HepG2 (cell line): Measurements from ENCODE around the gene SFRP2. TPM values are rescaled to one million over a fixed set of nuclear protein-coding genes. Genes with fewer than 3 reads are reported as not detected.

Source experiments
- ATAC-seq: fragments of 200-7000 bp; cut with Tn5 transposase; 3 replicates; pipeline ENCODE4 v1.9.1; 2020; ENCODE audit warnings: mild to moderate bottlenecking, moderate library complexity
- BruUV-seq: library from RNA; stranded (reverse); fragments of 400-500 nt; replicated peaks from 2 replicates; lab custom pipeline; 2021; lab: Mats Ljungman, UMichigan
- CTCF ChIA-PET: fragments of 300-600 bp; formaldehyde crosslinking; extraction: SDS; loops from one replicate; lab custom pipeline; 2021; ENCODE audit warnings: low total read pairs, inconsistent platforms, low intra/inter-chr PET ratio; lab: Yijun Ruan, JAX
- POLR2A ChIA-PET: fragments of 350-600 bp; sonication (Branson Sonifier 250); formaldehyde crosslinking; loops from one replicate; lab custom pipeline; 2020; ENCODE audit warnings: antibody characterized with exemption, inconsistent platforms; lab: Yijun Ruan, JAX
- DNase-seq: peaks from one replicate; pipeline ENCODE4 v3.0.0-alpha.2; 2015; ENCODE audit warnings: low spot score
- FAIRE-seq: peaks from 3 replicates; lab custom pipeline; 2011; peaks lifted over from hg19 to GRCh38; lab: Jason Lieb, UNC
- H2AFZ ChIP-seq: one replicate; pipeline ENCODE4 v1.6.1; 2011; ENCODE audit warnings: low read length, inconsistent platforms
- H3K27ac ChIP-seq: fragments of 300-600 bp; 3 replicates; pipeline ENCODE4 v1.8.0; 2011; ENCODE audit warnings: mixed run types, mild to moderate bottlenecking, mixed read lengths, low read length, inconsistent platforms; ENCODE audit not compliant: insufficient read depth; ENCODE audit errors: extremely low read length
- H3K27me3 ChIP-seq, 2 experiments: fragments of 200-600 bp in 1 of 2; 2 replicates in 1 of 2; 3 replicates in 1 of 2; pipeline versions ENCODE4 v1.6.0 to v1.8.0; 2011; ENCODE audit warnings: low read length in 2 of 2, mild to moderate bottlenecking in 2 of 2, moderate library complexity in 2 of 2, inconsistent platforms in 1 of 2; ENCODE audit not compliant: insufficient read depth in 2 of 2, control insufficient read depth in 1 of 2
- H3K36me3 ChIP-seq, 2 experiments: fragments of 200-600 bp in 1 of 2; replicated peaks in 1 of 2; 2 replicates in 1 of 2; 3 replicates in 1 of 2; pipeline versions ENCODE4 v1.5.1 to v1.8.0; 2011; ENCODE audit warnings: low read length in 2 of 2, inconsistent platforms in 1 of 2; ENCODE audit not compliant: insufficient read depth in 2 of 2, control insufficient read depth in 1 of 2
- H3K4me1 ChIP-seq: 2 replicates; pipeline ENCODE4 v1.5.1; 2012; ENCODE audit warnings: low read length, inconsistent platforms; ENCODE audit not compliant: insufficient read depth
- H3K4me2 ChIP-seq: 2 replicates; pipeline ENCODE4 v1.6.0; 2011; ENCODE audit warnings: low read depth, low read length, inconsistent platforms
- H3K4me3 ChIP-seq, 3 experiments: fragments of 200-600 bp in 1 of 3; sonication (generic), shearing (Covaris generic) in 1 of 3; replicated peaks in 1 of 3; 2 replicates each; pipeline ENCODE4 v1.5.1; 2011 to 2016; ENCODE audit warnings: low read length in 3 of 3, inconsistent platforms in 2 of 3, low read depth in 2 of 3, mild to moderate bottlenecking in 2 of 3, control low read depth in 1 of 3, mixed read lengths in 1 of 3; ENCODE audit not compliant: insufficient read depth in 1 of 3
- H3K79me2 ChIP-seq: one replicate; pipeline ENCODE4 v1.6.1; 2011; ENCODE audit warnings: low read length, inconsistent platforms; ENCODE audit not compliant: insufficient read depth
- H3K9ac ChIP-seq: 2 replicates; pipeline ENCODE4 v1.6.0; 2011; ENCODE audit warnings: mild to moderate bottlenecking, low read depth, low read length, inconsistent platforms; ENCODE audit not compliant: insufficient read depth
- H3K9me3 ChIP-seq: 2 replicates; pipeline ENCODE4 v1.5.1; 2012; ENCODE audit warnings: mild to moderate bottlenecking, low read length
- H4K20me1 ChIP-seq: 2 replicates; pipeline ENCODE4 v1.6.0; 2011; ENCODE audit warnings: inconsistent platforms, mild to moderate bottlenecking, low read length, moderate library complexity; ENCODE audit not compliant: insufficient read depth
- BRF2 ChIP-seq: sonication (generic); formaldehyde crosslinking; IDR thresholded peaks from 2 replicates; pipeline ENCODE4 v1.8.1; 2022; ENCODE audit warnings: mild to moderate bottlenecking, missing genetic modification reagents
- CHCHD3 ChIP-seq: sonication (generic); formaldehyde crosslinking; IDR thresholded peaks from 2 replicates; pipeline ENCODE4 v1.8.0; 2022; ENCODE audit warnings: mild to moderate bottlenecking, missing genetic modification reagents, moderate library complexity
- ELF1 ChIP-seq: sonication (generic); formaldehyde crosslinking; IDR thresholded peaks from 2 replicates; pipeline ENCODE4 v1.4.0; 2020; ENCODE audit warnings: missing genetic modification reagents
- ELF4 ChIP-seq: sonication (generic); formaldehyde crosslinking; IDR thresholded peaks from 2 replicates; pipeline ENCODE4 v1.5.0; 2020; ENCODE audit warnings: missing genetic modification reagents, mild to moderate bottlenecking, moderate library complexity, borderline replicate concordance
- FOXM1 ChIP-seq: sonication (generic); formaldehyde crosslinking; IDR thresholded peaks from 2 replicates; pipeline ENCODE4 v1.5.0; 2020; ENCODE audit warnings: missing genetic modification reagents
- MIXL1 ChIP-seq: IDR thresholded peaks from 2 replicates; pipeline ENCODE4 v1.6.1; 2016
- MYPOP ChIP-seq: sonication (generic); formaldehyde crosslinking; IDR thresholded peaks from 2 replicates; pipeline ENCODE4 v1.8.1; 2023; ENCODE audit warnings: mild to moderate bottlenecking, moderate library complexity, missing genetic modification reagents
- ONECUT2 ChIP-seq: sonication (generic); formaldehyde crosslinking; IDR thresholded peaks from 2 replicates; pipeline ENCODE4 v1.4.0; 2020; ENCODE audit warnings: missing genetic modification reagents
- RAD21 ChIP-seq: fragments of 450-650 bp; formaldehyde crosslinking; IDR thresholded peaks from 2 replicates; pipeline ENCODE4 v1.5.0; 2020; ENCODE audit warnings: mild to moderate bottlenecking
- ZFP82 ChIP-seq: sonication (generic); formaldehyde crosslinking; IDR thresholded peaks from 2 replicates; pipeline ENCODE4 v1.5.1; 2020; ENCODE audit warnings: mild to moderate bottlenecking, missing genetic modification reagents, borderline replicate concordance
- ZNF335 ChIP-seq: sonication (generic); formaldehyde crosslinking; IDR thresholded peaks from 2 replicates; pipeline ENCODE4 v1.4.0; 2020; ENCODE audit warnings: missing genetic modification reagents
- ZNF567 ChIP-seq: sonication (generic); formaldehyde crosslinking; IDR thresholded peaks from 2 replicates; pipeline ENCODE4 v1.8.1; 2023; ENCODE audit warnings: mild to moderate bottlenecking, missing genetic modification reagents, borderline replicate concordance
- ZNF674 ChIP-seq: sonication (generic); formaldehyde crosslinking; IDR thresholded peaks from 2 replicates; pipeline ENCODE4 v1.5.0; 2020; ENCODE audit warnings: low read depth, mild to moderate bottlenecking, missing genetic modification reagents
- WGBS: methylation state at CpG from one replicate; pipeline ENCODE4 v1.1.6; 2017; ENCODE audit warnings: low lambda C conversion rate; 5-methylcytosine and 5-hydroxymethylcytosine counted together
- in situ Hi-C: cut with HindIII; loops from 2 replicates; pipeline ENCODE4 v1.10.0; 2017; ENCODE audit warnings: low pct_unique_long_range_greater_than_20kb; ENCODE audit not compliant: extremely low pct_ligation_motif_present
- intact Hi-C: fragments of 100-400 bp; cut with micrococcal nuclease; formaldehyde crosslinking; loops from one replicate; pipeline ENCODE4 v1.10.0; 2022; ENCODE audit not compliant: unreplicated experiment
- polyA plus RNA-seq, 8 experiments: library from polyadenylated mRNA; depleted of rRNA in 3 of 8; stranded (reverse) in 7 of 8; unstranded in 1 of 8; fragments of >200 nt; fragmentation: Illumina TruSeq in 4 of 8; extraction: Trizol in 4 of 8; gene quantifications; 2 replicates each; pipeline versions ENCODE4 v1.2.1 to v1.2.3, GENCODE V29; 2011 to 2016; ENCODE audit warnings: low read depth in 4 of 8, missing spikeins in 1 of 8, mixed read lengths in 1 of 8; ENCODE audit not compliant: insufficient read depth in 1 of 8
- total RNA-seq, 5 experiments: library from RNA; depleted of rRNA; stranded (reverse); fragments of >200 nt; fragmentation: Illumina TruSeq; extraction: Trizol; gene quantifications; 2 replicates each; pipeline ENCODE4 v1.2.3, GENCODE V29; 2016; ENCODE audit warnings: low read depth in 1 of 5

SFRP2 gene
- total and polyA plus RNA-seq, 2 of the 13 experiments (the other 11 are each of a cell fraction or from before 2014, with no cell fraction given) = not detected

- Histone ChIP-seq H3K4me2 (no peak overlapping the region), H3K79me2 (no peaks in the 10 kb centered on the region), H3K4me3 (no peak overlapping the region), H2AFZ (no peak overlapping the region), H3K9ac (no peak overlapping the region), H3K9me3 (no peaks in the 10 kb centered on the region), H3K27ac (no peak overlapping the region), H3K27me3 (peaks cover 3 to 14% of the 10 kb centered on the region in 2 experiments; a peak in 3 of 5 replicates), H3K36me3 (no peaks in the 10 kb centered on the region), H3K4me1 (no peaks in the 10 kb centered on the region), H4K20me1 (no peaks in the 10 kb centered on the region)
- 0% methylated on average over 1 of the region's 1 CpG for WGBS
- no peak for TF ChIP-seq ZNF674
- no peak for TF ChIP-seq ELF1
- TF ChIP-seq ZNF335 = no peak
- TF ChIP-seq MIXL1 (CRISPR knock-in tag) = no peak
- TF ChIP-seq MYPOP (CRISPR knock-in tag) = no peak
- no peak for TF ChIP-seq CHCHD3 (CRISPR knock-in tag)
- no peak for TF ChIP-seq BRF2 (CRISPR knock-in tag)
- no peak for TF ChIP-seq FOXM1 (CRISPR knock-in tag)
- no peak for TF ChIP-seq ONECUT2 (CRISPR knock-in tag)
- no peak for TF ChIP-seq RAD21 (CRISPR knock-in tag)
- no peak for TF ChIP-seq ZFP82
- no peak for TF ChIP-seq ELF4 (CRISPR knock-in tag)
- no peak for TF ChIP-seq ZNF567
- intact Hi-C loops = loop anchor here (10.0 kb wide), 1 partner anchor 534 kb away; no protein-coding TSS in a partner anchor
- POLR2A ChIA-PET = no interaction called here
- no peak for DNase-seq
- no peak for FAIRE-seq
- CTCF ChIA-PET = no interaction called here
- no TSS peak for BruUV-seq
- in situ Hi-C loops = no loop called here
- ATAC-seq = no peak
These were observed 8.0 kb downstream of the SFRP2 start for GRCh38 chr4:153780876-153781275.
